Fibroblast of lung (primary cell): ENCODE measurements around the gene DPP10. TPM values are rescaled to one million over a fixed set of nuclear protein-coding genes. Genes with fewer than 3 reads are reported as not detected.

Experiments
- DNase-seq, 2 donors: peaks; one replicate each; pipeline versions ENCODE4 v3.0.0 to v3.0.0-alpha.2; 2010; ENCODE audit warnings: low read depth in 2 of 2
- H2AFZ ChIP-seq: 2 replicates; pipeline ENCODE4 v1.5.1; 2012; ENCODE audit warnings: low read length, control low read depth, inconsistent platforms
- H3K27ac ChIP-seq: 2 replicates; pipeline ENCODE4 v1.5.1; 2011; ENCODE audit warnings: low read length, control low read depth; ENCODE audit not compliant: insufficient read depth
- H3K27me3 ChIP-seq: 2 replicates; pipeline ENCODE4 v1.5.1; 2011; ENCODE audit warnings: mild to moderate bottlenecking, low read length; ENCODE audit not compliant: control insufficient read depth, insufficient read depth
- H3K36me3 ChIP-seq: 2 replicates; pipeline ENCODE4 v1.5.1; 2011; ENCODE audit warnings: low read length; ENCODE audit not compliant: control insufficient read depth, insufficient read depth
- H3K4me1 ChIP-seq: 2 replicates; pipeline ENCODE4 v1.5.1; 2011; ENCODE audit warnings: low read length; ENCODE audit not compliant: control insufficient read depth, insufficient read depth; ENCODE audit errors: extremely low read depth
- H3K4me2 ChIP-seq: 2 replicates; pipeline ENCODE4 v1.5.1; 2011; ENCODE audit warnings: low read length, control low read depth; ENCODE audit not compliant: insufficient read depth; ENCODE audit errors: extremely low read depth
- H3K4me3 ChIP-seq, 4 experiments: fragments of 200-600 bp in 1 of 4; sonication (generic) in 1 of 4; replicated peaks in 1 of 4; 2 replicates each; pipeline ENCODE4 v1.5.1; 2011 to 2016; ENCODE audit warnings: low read length in 4 of 4, low read depth in 3 of 4, mild to moderate bottlenecking in 3 of 4, control low read depth in 2 of 4, inconsistent platforms in 1 of 4, mixed read lengths in 1 of 4; ENCODE audit not compliant: insufficient read depth in 1 of 4; ENCODE audit errors: control extremely low read depth in 1 of 4
- H3K79me2 ChIP-seq: 2 replicates; pipeline ENCODE4 v1.5.1; 2012; ENCODE audit warnings: mild to moderate bottlenecking, low read length, inconsistent platforms; ENCODE audit not compliant: control insufficient read depth, insufficient read depth
- H3K9ac ChIP-seq: 2 replicates; pipeline ENCODE4 v1.5.1; 2011; ENCODE audit warnings: mild to moderate bottlenecking, low read length, control low read depth; ENCODE audit not compliant: insufficient read depth
- H3K9me3 ChIP-seq: 2 replicates; pipeline ENCODE4 v1.5.1; 2012; ENCODE audit warnings: low read depth, low read length; ENCODE audit not compliant: control insufficient read depth, insufficient read depth
- H4K20me1 ChIP-seq: 2 replicates; pipeline ENCODE4 v1.5.1; 2011; ENCODE audit warnings: low read length; ENCODE audit not compliant: control insufficient read depth, insufficient read depth; ENCODE audit errors: extremely low read depth
- CTCF ChIP-seq, 2 donors: IDR thresholded peaks in 1 of 2; conservative IDR thresholded peaks in 1 of 2; 1 replicate in 1 of 2; 2 replicates in 1 of 2; pipeline ENCODE4 v1.5.1; 2011 to 2012; ENCODE audit warnings: low read length in 2 of 2, control low read depth in 1 of 2, inconsistent platforms in 1 of 2, low read depth in 1 of 2, mild to moderate bottlenecking in 1 of 2
- EZH2 ChIP-seq: IDR thresholded peaks from 2 replicates; pipeline ENCODE4 v1.5.1; 2012; ENCODE audit warnings: low read length, control low read depth, mild to moderate bottlenecking; ENCODE audit errors: missing control alignments
- polyA plus RNA-seq, 2 donors: library from polyadenylated mRNA; depleted of rRNA in 1 of 2; stranded (reverse) in 1 of 2; unstranded in 1 of 2; fragments of >200 nt; gene quantifications; 2 replicates each; pipeline ENCODE4 v1.2.1, GENCODE V29; 2011 to 2012; ENCODE audit warnings: missing spikeins in 1 of 2
- total RNA-seq: library from RNA; depleted of rRNA; stranded (reverse); fragments of >200 nt; gene quantifications from 2 replicates; pipeline ENCODE4 v1.2.1, GENCODE V29; 2014

Gene DPP10
- total and polyA plus RNA-seq, 2 donors (not counting 1 experiment from before 2014, with no cell fraction given): not detected

DNA sequence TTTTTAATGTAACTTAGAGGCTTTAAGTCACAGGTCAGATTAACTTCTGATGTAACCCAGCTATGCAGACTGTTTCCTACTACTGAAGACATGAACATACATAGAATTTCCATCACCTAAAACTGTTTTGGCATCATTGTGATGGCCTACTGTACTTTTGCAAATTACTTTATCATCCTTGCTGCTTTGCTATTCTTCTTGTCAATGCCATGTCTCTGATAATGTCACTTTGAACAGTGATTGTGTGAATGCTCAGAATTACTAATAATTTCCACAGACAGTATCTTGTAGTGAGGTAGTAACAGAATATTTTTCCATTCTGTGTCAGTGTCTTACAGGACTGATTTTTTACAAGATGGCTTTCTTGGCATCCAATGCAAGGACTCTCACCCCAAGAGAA, 663.5 kb downstream of the DPP10 start:
- no peak overlapping the region for H3K27ac ChIP-seq
- TF ChIP-seq CTCF (conservative IDR thresholded peaks at IDR 0.05 in 1 of 2, IDR thresholded peaks at IDR 0.05 in 1 of 2; ENCODE audit: low read depth in 1 of 2, low read length in 2 of 2) (no peak), EZH2 (no peak)
- no peaks in the 10 kb centered on the region for H4K20me1 ChIP-seq
- H3K27me3 ChIP-seq: no peaks in the 10 kb centered on the region
- H3K79me2 ChIP-seq: no peaks in the 10 kb centered on the region
- no peak overlapping the region for H3K4me2 ChIP-seq
- DNase-seq: no peak
- no peaks in the 10 kb centered on the region for H3K9me3 ChIP-seq
- no peaks in the 10 kb centered on the region for H3K36me3 ChIP-seq
- no peak overlapping the region for H3K9ac ChIP-seq
- no peak overlapping the region for H2AFZ ChIP-seq
- no peak overlapping the region for H3K4me3 ChIP-seq
- no peaks in the 10 kb centered on the region for H3K4me1 ChIP-seq

- Histone ChIP-seq H3K79me2 (no peaks in the 10 kb centered on the region), H3K27me3 (no peaks in the 10 kb centered on the region), H3K27ac (no peak overlapping the region), H4K20me1 (no peaks in the 10 kb centered on the region), H3K9me3 (no peaks in the 10 kb centered on the region), H3K4me2 (no peak overlapping the region), H3K9ac (no peak overlapping the region), H3K4me1 (no peaks in the 10 kb centered on the region), H3K4me3 (no peak overlapping the region), H3K36me3 (no peaks in the 10 kb centered on the region), H2AFZ (no peak overlapping the region)
- TF ChIP-seq EZH2: no peak
- no peak for TF ChIP-seq CTCF (conservative IDR thresholded peaks at IDR 0.05 in 1 of 2, IDR thresholded peaks at IDR 0.05 in 1 of 2; ENCODE audit: low read depth in 1 of 2, low read length in 2 of 2)
- DNase-seq: no peak
Measured at GRCh38 chr2:115115135-115115534, 672.7 kb downstream of the DPP10 start.

- Histone ChIP-seq H3K79me2 (no peaks in the 10 kb centered on the region), H3K4me3 (no peak overlapping the region), H3K4me2 (no peak overlapping the region), H3K9ac (no peak overlapping the region), H3K27me3 (no peaks in the 10 kb centered on the region), H3K4me1 (no peaks in the 10 kb centered on the region), H3K36me3 (no peaks in the 10 kb centered on the region), H2AFZ (no peak overlapping the region), H3K27ac (no peak overlapping the region), H3K9me3 (no peaks in the 10 kb centered on the region), H4K20me1 (no peaks in the 10 kb centered on the region)
- no peak for TF ChIP-seq EZH2
- no peak for DNase-seq
Measured at GRCh38 chr2:115118306-115118705, 675.9 kb downstream of the DPP10 start.
